ENCODE results near the gene NEIL3.
A peak's percentile ranks its signal among the peaks of the same experiment; 100 is the strongest.

NEIL3 gene, protein sequence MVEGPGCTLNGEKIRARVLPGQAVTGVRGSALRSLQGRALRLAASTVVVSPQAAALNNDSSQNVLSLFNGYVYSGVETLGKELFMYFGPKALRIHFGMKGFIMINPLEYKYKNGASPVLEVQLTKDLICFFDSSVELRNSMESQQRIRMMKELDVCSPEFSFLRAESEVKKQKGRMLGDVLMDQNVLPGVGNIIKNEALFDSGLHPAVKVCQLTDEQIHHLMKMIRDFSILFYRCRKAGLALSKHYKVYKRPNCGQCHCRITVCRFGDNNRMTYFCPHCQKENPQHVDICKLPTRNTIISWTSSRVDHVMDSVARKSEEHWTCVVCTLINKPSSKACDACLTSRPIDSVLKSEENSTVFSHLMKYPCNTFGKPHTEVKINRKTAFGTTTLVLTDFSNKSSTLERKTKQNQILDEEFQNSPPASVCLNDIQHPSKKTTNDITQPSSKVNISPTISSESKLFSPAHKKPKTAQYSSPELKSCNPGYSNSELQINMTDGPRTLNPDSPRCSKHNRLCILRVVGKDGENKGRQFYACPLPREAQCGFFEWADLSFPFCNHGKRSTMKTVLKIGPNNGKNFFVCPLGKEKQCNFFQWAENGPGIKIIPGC

DNA sequence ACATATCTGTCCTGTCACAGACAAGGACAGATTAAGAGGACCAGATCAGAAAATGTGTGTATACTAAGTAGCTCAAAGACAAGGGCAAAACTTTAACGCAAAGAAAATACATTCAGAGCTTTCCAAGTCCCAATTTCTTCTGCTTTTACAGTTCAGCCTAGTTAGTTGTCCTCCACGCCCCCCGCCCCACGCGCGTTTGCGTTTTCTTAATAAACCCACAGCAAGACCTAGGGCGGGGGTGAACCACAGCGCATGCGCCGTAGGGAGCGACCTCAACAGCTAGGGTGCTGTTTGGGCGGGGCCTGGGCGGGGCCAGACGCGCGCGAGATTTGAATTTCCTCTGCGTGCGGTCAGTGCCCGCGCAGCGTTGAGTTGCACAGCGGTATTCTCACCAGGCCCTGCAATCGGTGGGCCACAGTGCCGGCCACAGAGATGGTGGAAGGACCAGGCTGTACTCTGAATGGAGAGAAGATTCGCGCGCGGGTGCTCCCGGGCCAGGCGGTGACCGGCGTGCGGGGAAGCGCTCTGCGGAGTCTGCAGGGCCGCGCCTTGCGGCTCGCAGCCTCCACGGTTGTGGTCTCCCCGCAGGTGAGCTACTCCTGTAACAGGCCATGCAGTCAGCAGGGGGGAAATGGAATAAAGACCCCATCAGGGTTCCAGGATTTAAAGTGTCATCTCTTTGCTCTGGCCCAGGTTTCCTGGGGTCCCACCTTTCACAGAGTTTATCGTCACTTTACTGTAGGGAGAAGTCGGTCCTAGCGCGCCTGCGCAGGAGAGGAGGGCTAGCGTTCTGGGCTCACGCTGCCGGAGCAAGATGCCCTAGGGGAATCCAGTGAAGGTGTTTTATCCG, at the start of gene NEIL3:
NEIL3 (plus strand) TSS at position 353 of the 850 bp plus-strand sequence; CDS start at position 433, 80 bp downstream.
- DNase-seq, result peak; percentile 85

DNA sequence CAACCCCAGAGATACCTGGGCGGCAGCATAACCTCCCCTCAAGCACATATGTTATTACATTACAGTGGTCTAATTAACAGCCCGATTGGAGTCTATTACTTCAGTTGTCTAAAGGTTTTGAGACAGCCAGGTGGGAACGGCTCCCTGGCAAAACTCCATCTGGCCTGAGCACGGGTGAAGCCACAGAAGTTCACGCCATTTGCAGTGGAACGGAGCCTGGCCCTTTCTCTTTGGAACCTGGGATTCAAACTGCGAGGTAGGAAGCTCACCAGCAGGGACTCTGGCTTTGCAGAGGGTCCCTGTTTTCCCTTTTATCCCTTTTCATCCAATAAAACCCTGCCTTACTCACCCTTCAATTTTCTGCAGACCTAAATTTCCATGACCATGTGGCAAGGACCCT, 45.9 kb upstream of the NEIL3 start:
- DNase-seq, result no peak

DNA sequence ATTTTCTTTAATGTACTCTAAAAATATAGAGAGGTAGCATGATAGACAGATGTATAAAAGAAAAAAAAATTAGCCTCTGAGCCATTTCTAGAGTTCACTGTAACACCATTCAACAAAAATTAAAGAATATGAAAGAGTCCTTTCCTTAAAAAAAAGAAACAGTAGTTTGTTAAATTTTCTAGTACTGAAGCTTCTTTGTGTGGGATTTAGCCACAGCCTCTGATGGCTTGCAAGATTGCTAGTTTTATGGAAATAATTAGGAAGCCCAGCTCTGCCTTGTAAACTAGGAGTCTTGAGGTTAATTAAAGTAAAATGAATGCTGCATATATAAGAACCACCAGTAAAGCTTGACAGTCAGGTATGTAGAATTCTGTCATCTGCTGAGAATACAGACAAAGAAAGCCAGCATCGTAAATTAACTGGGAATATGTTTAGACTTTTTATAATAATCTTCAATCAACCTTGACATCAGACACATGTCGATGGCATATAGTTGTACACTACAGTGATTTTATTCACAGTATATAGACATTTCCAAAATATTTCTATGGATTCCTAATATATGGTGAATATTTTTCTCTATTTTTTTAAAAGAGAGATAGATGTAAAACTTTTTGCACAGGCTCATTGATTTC, 44.8 kb upstream of the NEIL3 start:
- DNase-seq, result no peak

GRCh38 chr4:177265729-177266128, 43.9 kb upstream of the NEIL3 start:
- DNase-seq, result no peak

DNA sequence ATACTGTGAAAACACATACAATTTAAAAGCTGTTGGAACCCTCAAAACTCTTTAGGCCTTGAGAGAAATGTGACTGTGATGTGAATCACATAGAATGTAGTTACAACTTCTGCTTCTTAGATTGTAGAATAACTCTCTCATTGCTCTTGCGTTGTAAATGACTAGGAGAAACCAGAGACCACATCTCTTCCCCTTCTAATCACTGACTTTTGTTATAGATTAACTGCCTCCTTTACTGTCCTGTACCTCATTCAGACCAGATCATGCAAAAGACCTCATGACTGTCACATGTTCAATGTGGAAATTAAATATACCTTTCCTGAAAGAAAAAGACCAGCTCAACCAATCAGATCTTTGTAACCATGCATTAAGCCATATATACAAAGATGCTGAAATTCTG, 43.2 kb upstream of the NEIL3 start:
- no peak for DNase-seq

- DNase-seq, result no peak
These were observed 41.8 kb upstream of the NEIL3 start for GRCh38 chr4:177267911-177268310.

DNA sequence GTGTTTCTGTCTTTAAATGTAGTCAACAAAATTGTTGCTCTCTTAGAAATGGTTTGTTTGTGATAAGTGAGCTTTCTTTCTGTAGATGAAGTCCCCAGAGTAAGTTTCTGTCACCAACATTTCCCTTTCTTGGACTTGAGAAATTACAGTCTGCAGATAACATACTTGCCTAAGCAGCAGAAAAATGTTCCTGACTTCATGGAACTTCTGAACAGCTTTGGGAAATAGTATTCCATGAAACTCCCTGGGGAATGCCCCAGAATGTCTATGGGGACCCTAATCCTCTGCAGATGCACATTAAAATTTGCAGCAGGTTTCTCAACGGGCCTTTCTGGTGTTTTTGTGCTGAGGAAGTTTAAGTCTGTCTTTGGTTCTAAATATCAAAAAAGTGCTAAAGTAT, 38.6 kb upstream of the NEIL3 start:
- DNase-seq, result no peak

GRCh38 chr4:177271915-177272766, 37.5 kb upstream of the NEIL3 start:
- no peak for DNase-seq

DNA sequence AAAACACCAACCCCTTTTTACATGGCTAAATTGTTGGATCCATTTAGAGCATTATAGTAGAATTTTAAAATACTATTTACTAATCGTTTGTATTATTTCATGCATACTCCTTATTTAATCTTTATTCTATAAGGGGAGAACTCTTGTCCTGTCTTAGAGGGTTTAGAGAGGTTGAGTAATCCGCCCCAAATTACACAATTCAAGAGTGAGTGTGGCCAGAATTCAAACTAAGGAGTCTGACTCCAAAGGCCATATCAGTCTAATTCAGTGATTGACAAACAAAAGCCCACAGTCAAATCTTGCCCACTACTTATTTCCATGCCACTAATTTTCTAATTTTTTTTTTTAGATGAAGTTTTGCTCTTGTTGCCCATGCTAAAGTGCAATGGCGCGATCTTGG, 33.7 kb upstream of the NEIL3 start:
- DNase-seq, result no peak

DNA sequence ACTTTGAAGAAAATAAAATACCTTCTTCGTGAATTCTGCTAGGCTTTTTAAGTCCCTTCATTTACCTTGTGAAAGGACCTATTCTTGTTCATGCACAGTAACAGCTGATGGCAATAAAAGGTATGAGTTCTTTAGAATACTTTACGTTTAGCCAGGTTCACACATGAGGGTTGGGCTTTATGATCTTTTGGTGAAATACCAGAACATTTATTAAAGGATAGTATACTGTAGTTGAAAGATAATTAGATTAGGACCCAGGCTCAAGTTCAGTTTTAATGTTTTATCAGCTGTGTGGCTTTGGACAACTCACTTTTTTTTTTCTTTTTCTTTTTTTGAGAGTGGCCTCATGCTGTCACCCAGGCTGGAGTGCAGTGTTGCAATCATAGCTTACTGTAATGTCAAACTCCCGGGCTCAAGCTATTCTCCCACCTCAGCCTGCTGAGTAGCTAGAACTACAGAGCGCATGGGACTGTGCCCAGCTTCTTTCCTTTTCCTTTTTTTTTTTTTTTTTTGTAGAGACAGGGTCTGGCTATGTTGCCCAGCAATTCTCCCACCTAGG, 28.2 kb upstream of the NEIL3 start:
- no peak for DNase-seq

- DNase-seq, result no peak
These were observed 27.3 kb upstream of the NEIL3 start for GRCh38 chr4:177282284-177282835.

GRCh38 chr4:177283167-177283566, 26.5 kb upstream of the NEIL3 start:
- peak; percentile 69 for DNase-seq

GRCh38 chr4:177285953-177286352, 23.7 kb upstream of the NEIL3 start:
- no peak for DNase-seq

DNA sequence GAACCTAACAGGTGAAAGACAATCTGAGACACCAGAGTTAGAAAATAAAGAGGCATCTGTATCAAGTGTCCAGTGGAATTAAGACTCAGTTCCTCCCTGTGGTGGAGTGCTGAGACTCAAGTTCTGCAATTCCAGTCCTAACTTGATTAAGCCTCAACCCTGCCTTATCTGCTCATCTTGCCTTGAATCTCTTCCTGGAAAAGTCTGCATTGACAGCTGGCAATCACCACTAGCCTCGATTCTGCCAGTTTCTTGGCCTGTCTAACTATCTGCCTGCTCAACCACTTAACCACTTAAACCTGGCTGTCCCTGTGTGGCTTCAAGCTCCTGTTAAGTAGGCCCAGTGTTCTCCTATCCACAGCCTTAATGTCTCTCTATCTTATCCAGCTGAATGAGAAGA, 22.4 kb upstream of the NEIL3 start:
- no peak for DNase-seq

DNA sequence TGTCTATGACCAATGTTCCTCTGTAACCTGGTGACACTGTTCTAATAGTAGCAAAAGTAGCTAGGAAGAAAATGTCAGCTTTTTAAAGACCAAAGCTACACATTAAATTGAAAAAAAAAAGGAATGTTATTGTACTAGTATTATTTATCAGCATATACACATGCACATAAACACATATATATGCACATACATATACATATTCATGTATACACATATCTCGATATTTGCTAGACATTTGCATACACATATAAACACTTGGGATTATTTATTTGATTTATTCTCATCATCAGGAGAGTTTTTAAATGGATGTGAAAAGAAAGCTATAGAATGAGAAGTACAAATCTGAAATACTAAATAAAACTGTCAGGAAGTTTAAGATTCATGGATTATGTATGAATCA, 21.3 kb upstream of the NEIL3 start:
- DNase-seq, result no peak

GRCh38 chr4:177290780-177291179, 18.9 kb upstream of the NEIL3 start:
- no peak for DNase-seq

DNA sequence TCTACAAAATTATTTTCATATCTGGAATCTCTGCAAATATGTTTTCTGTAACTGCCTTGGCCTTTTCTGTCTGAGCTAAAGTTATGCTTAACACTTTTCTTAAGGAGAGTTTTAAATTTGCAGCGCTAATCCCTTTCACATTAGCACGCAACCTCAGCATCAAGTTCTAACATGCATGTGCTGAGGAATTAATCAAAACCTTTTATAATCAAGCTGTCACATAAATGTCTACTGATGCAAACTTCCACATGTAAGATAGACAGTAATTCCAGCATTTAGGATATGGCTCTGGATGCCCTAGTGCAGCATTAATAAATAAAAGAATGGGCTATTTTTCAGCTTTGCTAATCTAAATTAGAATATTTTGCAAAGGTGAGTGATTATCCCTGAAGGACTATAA, 17.5 kb upstream of the NEIL3 start:
- no peak for DNase-seq

- DNase-seq, result no peak
These were observed 16.3 kb upstream of the NEIL3 start for GRCh38 chr4:177293208-177294033.

GRCh38 chr4:177297785-177298391, 11.8 kb upstream of the NEIL3 start:
- no peak for DNase-seq

- no peak for DNase-seq
These were observed 8.5 kb upstream of the NEIL3 start for GRCh38 chr4:177301126-177301639.

All from EL (cell line).